Brain pericyte (primary cell): ENCODE data around the gene GNB3.
"Not testable (repeated sequence)": the region's sequence is repeated elsewhere in the genome, so short reads cannot be mapped to it uniquely, and the experiment has no call there.

ENCODE experiments used
- DNase-seq: peaks from one replicate; pipeline ENCODE4 v3.0.0-alpha.2; 2012; ENCODE audit warnings: low read depth, low spot score

Gene GNB3

GRCh38 chr12:6879824-6880223 is 39.1 kb downstream of the GNB3 start:
- DNase-seq: not testable (repeated sequence)

- DNase-seq: no peak
Measured at GRCh38 chr12:6883252-6883651, 42.5 kb downstream of the GNB3 start.

DNA sequence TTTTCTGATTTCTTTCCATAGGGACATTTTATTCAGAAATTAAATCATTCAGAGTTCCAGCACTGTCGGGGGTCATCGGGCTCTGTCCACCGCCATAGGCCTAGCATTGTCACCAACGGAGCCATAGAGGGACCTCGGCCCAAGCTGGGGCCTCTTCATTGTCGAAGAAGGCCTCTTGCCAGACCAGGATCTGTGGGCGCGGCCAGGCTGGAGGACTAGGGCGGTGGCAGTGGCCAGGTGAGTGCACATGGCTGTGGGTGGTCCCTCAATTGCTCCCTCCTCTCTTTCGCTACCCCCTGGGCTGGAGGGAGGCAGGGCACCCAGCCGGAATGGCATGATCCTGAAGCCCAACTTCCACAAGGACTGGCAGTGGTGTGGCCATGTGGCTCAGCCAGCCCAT is 43.0 kb downstream of the GNB3 start:
- DNase-seq: no peak

GRCh38 chr12:6884539-6884938 is 43.8 kb downstream of the GNB3 start:
- no peak for DNase-seq

GRCh38 chr12:6886206-6886999 is 45.7 kb downstream of the GNB3 start:
- DNase-seq: not testable (repeated sequence)

- DNase-seq: no peak
Measured at GRCh38 chr12:6887460-6887859, 46.7 kb downstream of the GNB3 start.

DNA sequence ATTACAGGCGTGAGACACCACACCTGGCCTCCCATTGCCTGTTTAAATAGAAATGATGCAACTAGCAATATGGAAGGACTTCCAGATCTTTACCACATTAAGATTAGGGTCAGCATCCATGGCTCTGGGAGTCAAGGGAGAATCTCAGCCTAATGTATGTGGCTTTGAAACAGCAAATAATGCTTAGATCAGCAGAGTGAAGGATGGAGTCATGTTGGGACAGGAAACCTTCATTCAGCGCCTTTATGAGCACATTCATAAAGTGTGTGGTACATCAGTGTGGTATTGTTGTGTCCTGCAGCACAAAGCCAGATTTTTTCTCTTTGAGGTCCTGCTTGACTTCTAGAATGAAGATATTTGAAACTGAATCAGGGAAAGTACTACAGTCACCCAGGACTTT is 47.6 kb downstream of the GNB3 start:
- DNase-seq: no peak

- DNase-seq: not testable (repeated sequence)
Measured at GRCh38 chr12:6888794-6889193, 48.1 kb downstream of the GNB3 start.

DNA sequence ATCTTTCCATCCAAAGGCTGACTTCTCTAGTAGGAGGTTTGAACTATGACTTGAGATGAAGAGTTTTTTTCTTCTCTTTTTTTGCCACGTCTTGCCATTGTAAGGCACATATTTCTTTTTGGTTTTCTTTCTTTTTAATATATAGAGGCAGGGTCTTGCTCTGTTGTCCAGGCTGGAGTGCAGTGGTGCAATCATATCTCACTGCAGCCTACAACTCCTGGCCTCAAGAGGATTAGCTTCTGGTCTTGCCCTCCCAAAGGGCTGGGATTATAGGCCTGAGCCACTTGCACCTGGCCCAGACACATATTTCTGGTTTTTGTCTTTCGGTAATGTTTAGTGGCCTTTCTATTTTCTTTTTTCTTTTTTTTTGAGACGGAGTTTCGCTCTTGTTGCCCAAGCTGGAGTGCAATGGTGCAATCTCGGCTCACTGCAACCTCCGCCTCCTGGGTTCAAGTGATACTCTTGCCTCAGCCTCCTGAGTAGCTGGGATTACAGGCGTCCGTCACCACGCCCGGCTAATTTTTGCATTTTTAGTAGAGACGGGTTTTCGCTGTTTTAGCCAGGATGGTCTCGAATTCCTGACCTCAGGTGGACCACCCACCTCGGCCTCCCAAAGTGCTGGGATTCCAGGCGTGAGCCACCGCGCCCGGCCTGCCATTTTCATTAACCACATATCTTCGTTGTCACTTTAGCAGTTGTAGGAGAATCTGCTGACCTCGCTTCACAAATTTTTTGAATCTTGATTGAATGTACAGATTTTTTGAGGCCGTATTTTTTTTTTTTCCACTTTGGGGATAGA is 49.2 kb downstream of the GNB3 start:
- DNase-seq: not testable (repeated sequence)

- peak; percentile 84 for DNase-seq
Measured at GRCh38 chr12:6890789-6891645, 50.3 kb downstream of the GNB3 start.

- no peak for DNase-seq
Measured at GRCh38 chr12:6891646-6892001, 50.9 kb downstream of the GNB3 start.

DNA sequence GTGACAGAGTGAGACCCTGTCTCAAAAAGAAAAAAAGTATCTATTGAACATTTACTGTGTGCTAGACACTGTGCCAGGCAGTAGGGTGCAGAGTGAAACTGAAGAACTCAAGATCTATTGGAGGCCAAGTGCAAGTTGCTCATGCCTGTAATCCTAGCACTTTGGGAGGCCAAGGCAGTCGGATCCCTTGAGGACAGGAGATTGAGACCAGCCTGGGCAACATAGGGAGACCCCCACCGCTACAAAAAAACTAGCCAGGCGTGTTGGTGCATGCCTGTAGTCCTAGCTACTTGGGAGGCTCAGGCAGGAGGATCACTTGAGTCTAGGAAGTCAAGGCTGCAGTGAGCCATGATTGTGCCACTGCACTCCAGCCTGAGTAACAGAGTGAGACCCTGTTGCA is 52.0 kb downstream of the GNB3 start:
- not testable (repeated sequence) for DNase-seq

GRCh38 chr12:6894321-6894720 is 53.6 kb downstream of the GNB3 start:
- no peak for DNase-seq
